LNCaP clone FGC (cell line): Measurements from ENCODE around the gene ONECUT1.

Source experiments
- DNase-seq: peaks from one replicate; pipeline ENCODE4 v3.0.0-alpha.2; 2011; ENCODE audit warnings: low read depth
- H3K4me3 ChIP-seq: 2 replicates; pipeline ENCODE4 v1.5.1; 2011; ENCODE audit warnings: mild to moderate bottlenecking, low read depth, low read length, control low read depth
- TF ChIP-seq, protein P1 (sequence below): IDR thresholded peaks from 2 replicates; pipeline ENCODE4 v1.5.1; 2012; ENCODE audit warnings: mild to moderate bottlenecking; ENCODE audit not compliant: control insufficient read depth, insufficient read depth; ENCODE audit errors: extremely low read depth

ONECUT1 gene

DNA sequence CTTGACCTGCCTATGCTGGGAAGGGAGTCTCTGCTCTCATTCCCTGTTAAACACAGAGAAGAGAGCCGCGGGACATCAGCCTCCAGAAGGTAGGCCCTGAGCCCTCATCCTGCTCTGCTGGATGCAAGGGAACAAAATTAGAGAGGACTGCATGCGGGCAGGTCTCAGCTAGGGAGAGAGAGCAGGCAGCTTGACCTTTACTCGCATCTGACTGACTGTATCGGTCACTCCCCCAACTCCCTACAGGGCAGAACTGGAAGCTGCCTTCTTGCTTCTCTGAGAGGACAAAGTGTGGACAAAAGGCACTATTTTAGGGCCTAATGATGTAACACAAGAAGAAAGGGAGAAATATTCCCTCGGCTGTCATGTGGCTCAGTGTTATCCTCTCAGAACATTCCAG is 72.2 kb downstream of the ONECUT1 start:
- DNase-seq = no peak
- TF ChIP-seq, protein P1, sequence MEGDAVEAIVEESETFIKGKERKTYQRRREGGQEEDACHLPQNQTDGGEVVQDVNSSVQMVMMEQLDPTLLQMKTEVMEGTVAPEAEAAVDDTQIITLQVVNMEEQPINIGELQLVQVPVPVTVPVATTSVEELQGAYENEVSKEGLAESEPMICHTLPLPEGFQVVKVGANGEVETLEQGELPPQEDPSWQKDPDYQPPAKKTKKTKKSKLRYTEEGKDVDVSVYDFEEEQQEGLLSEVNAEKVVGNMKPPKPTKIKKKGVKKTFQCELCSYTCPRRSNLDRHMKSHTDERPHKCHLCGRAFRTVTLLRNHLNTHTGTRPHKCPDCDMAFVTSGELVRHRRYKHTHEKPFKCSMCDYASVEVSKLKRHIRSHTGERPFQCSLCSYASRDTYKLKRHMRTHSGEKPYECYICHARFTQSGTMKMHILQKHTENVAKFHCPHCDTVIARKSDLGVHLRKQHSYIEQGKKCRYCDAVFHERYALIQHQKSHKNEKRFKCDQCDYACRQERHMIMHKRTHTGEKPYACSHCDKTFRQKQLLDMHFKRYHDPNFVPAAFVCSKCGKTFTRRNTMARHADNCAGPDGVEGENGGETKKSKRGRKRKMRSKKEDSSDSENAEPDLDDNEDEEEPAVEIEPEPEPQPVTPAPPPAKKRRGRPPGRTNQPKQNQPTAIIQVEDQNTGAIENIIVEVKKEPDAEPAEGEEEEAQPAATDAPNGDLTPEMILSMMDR = no peak
- no peak overlapping the region for H3K4me3 ChIP-seq

DNA sequence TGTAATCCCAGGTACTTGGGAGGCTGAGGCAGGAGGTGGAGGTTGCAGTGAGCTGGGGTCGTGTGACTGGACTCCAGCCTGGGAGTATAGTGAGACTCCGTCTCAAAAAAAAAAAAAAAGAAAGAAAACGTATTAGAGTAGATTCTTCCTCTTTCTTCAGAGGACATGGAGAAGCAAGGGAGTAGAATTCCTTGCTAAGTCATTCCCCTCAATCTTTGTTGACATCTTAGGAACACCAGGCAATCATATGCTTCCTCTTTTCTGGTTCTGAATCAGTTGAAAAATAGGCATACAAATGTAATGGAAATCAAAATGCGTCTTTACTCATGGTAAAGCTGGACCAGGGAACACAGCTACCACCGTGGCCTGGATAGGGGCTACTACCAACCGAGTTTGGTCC is 72.7 kb downstream of the ONECUT1 start:
- DNase-seq = no peak
- H3K4me3 ChIP-seq = no peak overlapping the region
- TF ChIP-seq, protein P1 = no peak

DNA sequence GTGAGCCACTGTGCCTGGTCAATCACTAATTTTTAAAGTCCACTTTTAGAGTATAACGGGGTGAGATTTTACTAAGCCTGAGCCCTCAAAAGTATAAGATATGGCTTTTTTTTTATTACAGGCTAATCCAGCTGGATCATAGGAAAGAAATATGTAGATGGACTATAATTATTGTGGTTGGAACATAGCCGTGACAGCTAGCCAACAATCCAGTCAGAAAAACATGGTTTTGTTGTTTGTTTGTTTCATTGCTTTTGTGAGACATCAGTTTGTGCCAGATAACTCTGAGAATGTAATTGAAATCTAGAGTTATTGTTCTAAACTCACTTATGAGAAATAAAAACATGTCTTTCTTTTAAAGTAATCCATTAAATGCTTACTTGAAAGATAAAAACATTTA is 73.6 kb downstream of the ONECUT1 start:
- no peak overlapping the region for H3K4me3 ChIP-seq
- DNase-seq = no peak
- TF ChIP-seq, protein P1 = no peak

DNA sequence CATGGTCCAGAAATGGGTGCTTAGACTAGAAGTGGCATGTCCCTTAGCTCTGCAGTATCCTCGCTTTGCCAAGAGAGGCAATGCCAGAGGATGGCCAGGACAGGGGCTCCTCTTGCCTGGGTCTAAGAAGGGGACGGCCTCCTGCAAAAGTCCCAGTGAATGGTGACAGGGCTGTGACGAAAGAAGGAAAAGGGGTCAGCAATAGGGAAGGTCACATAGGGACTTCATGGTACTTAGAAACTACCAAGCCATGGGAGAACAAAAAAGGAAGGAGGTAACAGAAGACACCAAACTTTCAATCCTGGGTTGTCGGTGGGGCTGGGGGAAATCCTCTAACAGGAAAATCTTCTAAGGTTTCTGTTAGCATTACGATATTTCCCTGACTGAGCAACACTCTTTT is 74.7 kb downstream of the ONECUT1 start:
- TF ChIP-seq, protein P1 = no peak
- H3K4me3 ChIP-seq = no peak overlapping the region
- no peak for DNase-seq

DNA sequence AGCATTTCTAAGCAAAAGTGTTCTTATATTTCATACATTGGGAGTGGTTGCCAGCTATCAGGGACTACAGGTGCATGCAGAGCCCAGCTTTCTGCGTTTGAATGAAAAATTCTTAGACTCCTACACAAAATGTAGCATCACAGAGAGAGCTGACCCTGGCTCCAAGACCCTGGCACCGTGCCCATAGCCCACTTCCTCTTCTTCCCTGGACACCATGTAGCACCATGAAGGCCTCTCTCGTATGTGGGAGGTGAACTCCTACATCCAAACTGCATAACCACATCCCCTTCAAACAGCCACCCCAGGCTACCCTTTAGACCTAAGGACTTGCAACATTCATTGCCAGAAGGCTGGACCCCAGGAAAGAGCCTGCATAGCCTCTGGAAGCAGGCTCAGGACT is 75.2 kb downstream of the ONECUT1 start:
- no peak for DNase-seq
- TF ChIP-seq, protein P1 = no peak
- H3K4me3 ChIP-seq = no peak overlapping the region

DNA sequence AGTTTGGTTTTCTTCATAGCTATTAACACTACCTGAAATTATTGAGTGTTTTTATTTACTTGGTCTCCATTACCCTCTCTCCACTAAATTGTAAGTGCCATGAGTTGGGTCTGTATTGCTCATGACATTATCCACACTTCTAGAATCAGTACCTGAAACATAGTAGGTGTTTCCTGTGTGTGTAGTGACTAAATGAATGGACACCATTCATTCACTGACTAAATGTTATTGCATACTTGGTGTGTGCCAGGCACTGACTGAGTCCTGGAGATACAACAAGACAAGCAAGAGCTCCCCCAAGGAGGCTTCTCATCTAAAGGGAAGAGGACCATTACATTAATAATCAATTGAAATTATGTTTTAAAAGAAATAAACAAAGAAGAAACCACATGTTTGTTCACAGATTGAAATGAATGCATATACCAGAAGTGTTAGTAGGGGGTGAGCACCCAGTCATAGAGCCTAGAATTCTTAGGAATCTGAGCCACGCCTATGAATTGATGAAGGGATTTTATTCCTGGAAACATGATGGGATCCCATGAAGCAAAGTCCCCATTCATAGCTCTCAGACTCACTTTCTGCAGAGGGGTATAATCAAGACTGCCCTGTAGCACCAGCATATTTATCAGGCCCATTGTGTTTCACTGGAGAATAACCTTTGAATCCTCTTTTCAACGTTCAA is 79.3 kb downstream of the ONECUT1 start:
- TF ChIP-seq, protein P1 = no peak
- no peak overlapping the region for H3K4me3 ChIP-seq
- no peak for DNase-seq
